K562 (cell line): ENCODE measurements around the gene MEOX1.

Experiments
- BRCA1 ChIP-seq, 2 experiments: fragments of 450-650 bp in 1 of 2; sonication (generic) in 1 of 2; formaldehyde crosslinking in 1 of 2; IDR thresholded peaks; 2 replicates each; pipeline versions ENCODE4 v1.5.0 to v1.6.1; 2017 to 2020; ENCODE audit warnings: mild to moderate bottlenecking in 1 of 2, missing genetic modification reagents in 1 of 2
- BRF1 ChIP-seq: IDR thresholded peaks from 3 replicates; pipeline ENCODE4 v1.6.1; 2011; ENCODE audit warnings: borderline replicate concordance, mild to moderate bottlenecking; ENCODE audit not compliant: insufficient read length; ENCODE audit errors: extremely low read depth
- CBFB ChIP-seq: sonication (generic); formaldehyde crosslinking; IDR thresholded peaks from 2 replicates; pipeline ENCODE4 v1.4.0; 2020; ENCODE audit warnings: mild to moderate bottlenecking, missing genetic modification reagents
- GTF2F1 ChIP-seq: IDR thresholded peaks from 2 replicates; pipeline ENCODE4 v1.6.1; 2011; ENCODE audit warnings: low read depth, low read length, improper control_type of control experiment
- HNRNPLL ChIP-seq: fragments of 200-400 bp; formaldehyde crosslinking; IDR thresholded peaks from 2 replicates; pipeline ENCODE4 v1.6.1; 2017; ENCODE audit warnings: low read length, low read depth, mild to moderate bottlenecking; ENCODE audit not compliant: poor library complexity, severe bottlenecking
- RB1 ChIP-seq: fragments of 450-650 bp; IDR thresholded peaks from 2 replicates; pipeline ENCODE4 v1.6.1; 2017; ENCODE audit warnings: low read depth, mild to moderate bottlenecking
- REST ChIP-seq, 2 experiments: fragments of 450-650 bp; formaldehyde crosslinking in 1 of 2; IDR thresholded peaks; 2 replicates each; pipeline versions ENCODE4 v1.4.0 to v1.6.1; 2014 to 2020; ENCODE audit warnings: mild to moderate bottlenecking in 2 of 2, borderline replicate concordance in 1 of 2, low read depth in 1 of 2
- SRSF7 ChIP-seq: fragments of 200-400 bp; formaldehyde crosslinking; optimal IDR thresholded peaks from 2 replicates; pipeline ENCODE3; 2017; ENCODE audit warnings: mild to moderate bottlenecking, low read depth, low read length
- STAT5B ChIP-seq: fragments of 250-450 bp; sonication (Bioruptor Pico); IDR thresholded peaks from 2 replicates; pipeline ENCODE4 v1.8.0; 2021; ENCODE audit warnings: mild to moderate bottlenecking, inconsistent platforms
- ZFX ChIP-seq: sonication (generic); formaldehyde crosslinking; IDR thresholded peaks from 2 replicates; pipeline ENCODE4 v1.8.0; 2022; ENCODE audit warnings: mild to moderate bottlenecking, missing genetic modification reagents, moderate library complexity
- ZNF121 ChIP-seq: sonication (generic); formaldehyde crosslinking; conservative IDR thresholded peaks from 2 replicates; pipeline ENCODE4 v1.8.0; 2022; ENCODE audit warnings: missing genetic modification reagents
- ZNF263 ChIP-seq: sonication (generic); formaldehyde crosslinking; IDR thresholded peaks from 2 replicates; pipeline ENCODE4 v1.8.0; 2022; ENCODE audit warnings: mild to moderate bottlenecking, missing genetic modification reagents, borderline replicate concordance

- TF ChIP-seq GTF2F1 (no peak), BRF1 (no peak), ZFX (CRISPR knock-in tag) (no peak), SRSF7 (no peak), ZNF263 (CRISPR knock-in tag) (no peak), REST (IDR thresholded peaks at IDR 0.05; ENCODE audit: borderline replicate concordance) (no peak), REST (CRISPR knock-in tag; IDR thresholded peaks at IDR 0.05; ENCODE audit: low read depth) (no peak), CBFB (CRISPR knock-in tag) (no peak), RB1 (no peak), HNRNPLL (no peak), BRCA1 (IDR thresholded peaks at IDR 0.05) (no peak), BRCA1 (CRISPR knock-in tag; IDR thresholded peaks at IDR 0.05) (no peak), STAT5B (CRISPR knock-in tag) (no peak), ZNF121 (no peak)
Observed at GRCh38 chr17:43669971-43670644, 8.4 kb upstream of the MEOX1 start.
